ENCODE results near the gene ABCG5.

- TF ChIP-seq FOXK2 (IDR thresholded peaks at IDR 0.05) (no peak), FOXA1 (IDR thresholded peaks at IDR 0.05) (no peak), ELF4 (IDR thresholded peaks at IDR 0.05) (no peak)
- TF ChIP-seq, protein P1, sequence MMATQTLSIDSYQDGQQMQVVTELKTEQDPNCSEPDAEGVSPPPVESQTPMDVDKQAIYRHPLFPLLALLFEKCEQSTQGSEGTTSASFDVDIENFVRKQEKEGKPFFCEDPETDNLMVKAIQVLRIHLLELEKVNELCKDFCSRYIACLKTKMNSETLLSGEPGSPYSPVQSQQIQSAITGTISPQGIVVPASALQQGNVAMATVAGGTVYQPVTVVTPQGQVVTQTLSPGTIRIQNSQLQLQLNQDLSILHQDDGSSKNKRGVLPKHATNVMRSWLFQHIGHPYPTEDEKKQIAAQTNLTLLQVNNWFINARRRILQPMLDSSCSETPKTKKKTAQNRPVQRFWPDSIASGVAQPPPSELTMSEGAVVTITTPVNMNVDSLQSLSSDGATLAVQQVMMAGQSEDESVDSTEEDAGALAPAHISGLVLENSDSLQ (IDR thresholded peaks at IDR 0.05), result no peak
Observed at GRCh38 chr2:43823751-43824150, 14.9 kb downstream of the ABCG5 start.
